Trophoblast cell (in vitro differentiated cells and primary cell): ENCODE data around the gene MAP3K20.

Source experiments
- DNase-seq, 2 donors: peaks; one replicate each; pipeline ENCODE4 v3.0.0-alpha.2; 2016
- H2AFZ ChIP-seq: 2 replicates; pipeline ENCODE4 v1.6.1; 2013; ENCODE audit warnings: low read length, moderate library complexity, mild to moderate bottlenecking; ENCODE audit not compliant: insufficient read depth, poor library complexity
- H2AK5ac ChIP-seq: 2 replicates; pipeline ENCODE4 v1.6.1; 2013; ENCODE audit warnings: mild to moderate bottlenecking, low read length
- H2BK120ac ChIP-seq: 2 replicates; pipeline ENCODE4 v1.6.1; 2013; ENCODE audit warnings: low read length, mild to moderate bottlenecking, moderate library complexity; ENCODE audit not compliant: insufficient read depth, poor library complexity
- H2BK12ac ChIP-seq: 2 replicates; pipeline ENCODE4 v1.6.1; 2013; ENCODE audit warnings: mild to moderate bottlenecking, low read length, moderate library complexity
- H2BK5ac ChIP-seq: 2 replicates; pipeline ENCODE4 v1.6.1; 2013; ENCODE audit warnings: low read length, low read depth, moderate library complexity, mild to moderate bottlenecking; ENCODE audit not compliant: poor library complexity
- H3K14ac ChIP-seq: 2 replicates; pipeline ENCODE4 v1.6.1; 2013; ENCODE audit warnings: mild to moderate bottlenecking, low read length
- H3K18ac ChIP-seq: 2 replicates; pipeline ENCODE4 v1.6.1; 2013; ENCODE audit warnings: mild to moderate bottlenecking, low read length
- H3K23ac ChIP-seq: 2 replicates; pipeline ENCODE4 v1.6.1; 2013; ENCODE audit warnings: low read length
- H3K27ac ChIP-seq: 2 replicates; pipeline ENCODE4 v1.5.1; 2013; ENCODE audit warnings: low read depth, mild to moderate bottlenecking, inconsistent platforms, low read length, moderate library complexity
- H3K27me3 ChIP-seq: 2 replicates; pipeline ENCODE4 v1.6.1; 2013; ENCODE audit warnings: inconsistent platforms, mild to moderate bottlenecking, low read length, moderate library complexity; ENCODE audit not compliant: insufficient read depth
- H3K36me3 ChIP-seq, 2 experiments: 1 replicate in 1 of 2; 2 replicates in 1 of 2; pipeline ENCODE4 v1.6.1; 2013; ENCODE audit warnings: low read length in 2 of 2, mild to moderate bottlenecking in 2 of 2, moderate library complexity in 1 of 2; ENCODE audit not compliant: insufficient read depth in 2 of 2, control insufficient read depth in 1 of 2
- H3K4ac ChIP-seq: 2 replicates; pipeline ENCODE4 v1.6.1; 2013; ENCODE audit warnings: low read depth, mild to moderate bottlenecking, low read length, moderate library complexity
- H3K4me1 ChIP-seq, 2 experiments: 1 replicate in 1 of 2; 2 replicates in 1 of 2; pipeline ENCODE4 v1.6.1; 2013; ENCODE audit warnings: low read length in 2 of 2, mild to moderate bottlenecking in 2 of 2, moderate library complexity in 1 of 2; ENCODE audit not compliant: insufficient read depth in 2 of 2, control insufficient read depth in 1 of 2
- H3K4me2 ChIP-seq: 2 replicates; pipeline ENCODE4 v1.6.1; 2013; ENCODE audit warnings: inconsistent platforms, mild to moderate bottlenecking, low read length, moderate library complexity
- H3K4me3 ChIP-seq: 2 replicates; pipeline ENCODE4 v1.5.1; 2013; ENCODE audit warnings: mild to moderate bottlenecking, low read depth, low read length, inconsistent platforms
- H3K79me1 ChIP-seq: one replicate; pipeline ENCODE4 v1.6.1; 2013; ENCODE audit warnings: low read length
- H3K79me2 ChIP-seq: 2 replicates; pipeline ENCODE4 v1.6.1; 2013; ENCODE audit warnings: low read length, mild to moderate bottlenecking; ENCODE audit not compliant: control insufficient read depth, insufficient read depth, poor library complexity
- H3K9ac ChIP-seq: 2 replicates; pipeline ENCODE4 v1.6.1; 2013; ENCODE audit warnings: mild to moderate bottlenecking, low read length
- H3K9me3 ChIP-seq: 2 replicates; pipeline ENCODE4 v1.6.1; 2013; ENCODE audit warnings: low read depth, mild to moderate bottlenecking, control low read depth, inconsistent platforms, low read length; ENCODE audit not compliant: insufficient read depth
- H4K12ac ChIP-seq: 2 replicates; pipeline ENCODE4 v1.6.1; 2013; ENCODE audit warnings: low read depth, mild to moderate bottlenecking, low read length, moderate library complexity
- H4K8ac ChIP-seq: 2 replicates; pipeline ENCODE4 v1.6.1; 2013; ENCODE audit warnings: low read depth, mild to moderate bottlenecking, low read length, moderate library complexity
- H4K91ac ChIP-seq: one replicate; pipeline ENCODE4 v1.6.1; 2013; ENCODE audit warnings: low read depth, mild to moderate bottlenecking, low read length, moderate library complexity
- WGBS: extraction: QIAGEN DNeasy Blood & Tissue Kit; methylation state at CpG from one replicate; pipeline ENCODE4 v1.1.7; 2013; ENCODE audit warnings: missing lambda C conversion rate; ENCODE audit not compliant: insufficient read length, insufficient coverage; ENCODE audit errors: extremely low coverage; 5-methylcytosine and 5-hydroxymethylcytosine counted together

MAP3K20 gene

DNA sequence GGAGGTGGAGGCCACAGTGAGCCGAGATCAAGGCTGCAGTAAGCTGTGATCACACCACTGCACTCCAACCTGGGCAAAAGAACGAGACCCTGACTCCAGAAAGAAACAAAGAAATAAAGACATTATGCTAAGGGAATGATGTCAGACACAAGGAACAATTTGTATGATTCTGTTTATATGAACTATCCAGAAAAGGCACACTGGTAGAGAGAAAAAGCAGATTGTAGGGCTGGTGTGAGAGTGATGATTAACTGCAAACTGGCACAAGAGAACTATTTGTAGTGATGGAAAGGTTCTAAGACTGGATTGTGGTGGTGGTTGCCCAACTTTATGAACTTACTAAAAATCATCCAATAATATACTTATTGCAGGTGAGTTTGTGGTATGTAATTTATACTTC is 106.3 kb downstream of the MAP3K20 start:
- no peak overlapping the region for H3K9ac ChIP-seq
- no peaks in the 10 kb centered on the region for H3K79me1 ChIP-seq
- no peak overlapping the region for H2BK5ac ChIP-seq
- no peak overlapping the region for H3K14ac ChIP-seq
- H3K18ac ChIP-seq: no peak overlapping the region
- H3K79me2 ChIP-seq: no peaks in the 10 kb centered on the region
- no peaks in the 10 kb centered on the region for H3K9me3 ChIP-seq
- no peaks in the 10 kb centered on the region for H3K4me1 ChIP-seq
- no peak overlapping the region for H2BK12ac ChIP-seq
- H3K4ac ChIP-seq: no peak overlapping the region
- no peaks in the 10 kb centered on the region for H3K27me3 ChIP-seq
- H4K91ac ChIP-seq: no peak overlapping the region
- no peak overlapping the region for H2BK120ac ChIP-seq
- no peaks in the 10 kb centered on the region for H3K36me3 ChIP-seq
- H2AFZ ChIP-seq: no peak overlapping the region
- no peak overlapping the region for H3K23ac ChIP-seq
- no peak overlapping the region for H3K27ac ChIP-seq
- no CpG with 5 or more reads among the region's 2 CpGs for WGBS
- DNase-seq: no peak
- no peak overlapping the region for H2AK5ac ChIP-seq
- H4K8ac ChIP-seq: no peak overlapping the region
- H3K4me3 ChIP-seq: no peak overlapping the region
- H4K12ac ChIP-seq: no peak overlapping the region
- no peak overlapping the region for H3K4me2 ChIP-seq

DNA sequence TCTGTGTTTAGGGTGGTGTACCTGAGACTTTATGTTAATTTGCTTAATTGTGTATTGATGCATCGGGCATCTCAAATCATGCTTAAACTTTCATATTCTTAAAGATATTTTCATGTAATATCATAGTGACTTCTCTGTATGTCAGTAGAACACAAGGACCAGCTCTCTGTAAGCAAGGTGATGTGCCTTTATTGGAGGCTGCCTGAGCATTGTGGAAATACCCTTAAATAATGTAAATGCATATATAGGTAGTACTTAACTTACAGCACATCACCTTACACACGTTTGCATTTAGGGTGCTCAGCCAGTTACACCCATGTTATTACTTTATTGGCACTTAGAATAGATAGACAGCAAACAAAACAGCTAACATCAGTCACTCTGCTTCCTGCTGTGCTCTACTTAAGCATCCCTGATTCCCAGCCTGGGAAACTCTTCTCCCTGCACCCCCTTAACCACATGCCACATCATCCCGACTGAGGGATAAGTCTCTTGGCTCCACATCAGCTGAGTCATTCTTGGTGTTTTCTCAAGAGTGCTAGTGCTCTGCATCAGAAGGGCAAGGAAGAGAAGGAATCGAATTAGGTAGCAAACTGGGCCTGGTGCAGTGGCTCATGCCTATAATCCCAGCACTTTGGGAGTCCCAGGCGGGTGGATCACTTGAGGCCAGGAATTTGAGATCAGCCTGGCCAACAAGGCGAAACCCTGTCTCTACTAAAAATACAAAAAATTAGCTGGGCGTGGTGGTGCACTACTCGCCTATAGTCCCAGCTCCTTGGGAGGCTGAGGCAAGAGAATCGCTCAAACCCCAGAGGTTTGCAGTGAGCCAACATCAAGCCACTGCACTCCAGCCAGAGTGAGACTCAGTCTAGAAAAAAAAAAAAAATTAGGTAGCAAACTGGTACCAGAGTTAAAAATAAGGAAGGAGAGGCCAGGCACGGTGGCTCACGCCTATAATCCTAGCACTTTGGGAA is 108.7 kb downstream of the MAP3K20 start:
- no peak overlapping the region for H3K4ac ChIP-seq
- H4K8ac ChIP-seq: no peak overlapping the region
- H4K12ac ChIP-seq: no peak overlapping the region
- H3K79me1 ChIP-seq: no peaks in the 10 kb centered on the region
- no peaks in the 10 kb centered on the region for H3K36me3 ChIP-seq
- no peak overlapping the region for H2AFZ ChIP-seq
- H3K4me3 ChIP-seq: no peak overlapping the region
- no peaks in the 10 kb centered on the region for H3K79me2 ChIP-seq
- H2BK12ac ChIP-seq: no peak overlapping the region
- no peak overlapping the region for H2BK120ac ChIP-seq
- no peak overlapping the region for H4K91ac ChIP-seq
- no peak overlapping the region for H3K27ac ChIP-seq
- H3K18ac ChIP-seq: no peak overlapping the region
- no CpG with 5 or more reads among the region's 11 CpGs for WGBS
- no peak overlapping the region for H3K23ac ChIP-seq
- DNase-seq: no peak
- no peak overlapping the region for H3K14ac ChIP-seq
- H3K27me3 ChIP-seq: no peaks in the 10 kb centered on the region
- no peak overlapping the region for H2AK5ac ChIP-seq
- H3K4me2 ChIP-seq: no peak overlapping the region
- no peak overlapping the region for H2BK5ac ChIP-seq
- H3K9me3 ChIP-seq: no peaks in the 10 kb centered on the region
- no peaks in the 10 kb centered on the region for H3K4me1 ChIP-seq
- no peak overlapping the region for H3K9ac ChIP-seq

DNA sequence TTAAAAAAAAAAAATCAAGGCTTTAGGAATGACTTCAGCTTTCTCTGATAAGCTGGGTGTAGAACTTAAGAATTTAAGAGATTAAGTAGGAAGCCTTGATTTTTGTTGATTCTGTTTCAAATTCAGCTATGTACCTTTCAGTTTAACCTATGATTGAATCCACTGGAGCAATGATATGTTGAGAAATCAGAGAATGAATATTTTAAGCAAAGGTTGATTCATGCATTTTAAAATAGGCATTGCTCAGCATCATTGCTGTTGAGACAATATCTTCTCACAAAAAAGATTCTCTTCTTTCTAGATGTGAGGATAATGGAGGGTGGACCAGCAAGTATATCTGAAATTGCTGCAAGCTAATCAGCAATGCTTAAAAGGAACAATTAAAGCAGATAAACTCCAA is 109.8 kb downstream of the MAP3K20 start:
- Histone ChIP-seq H4K12ac (no peak overlapping the region), H3K4ac (no peak overlapping the region), H3K23ac (no peak overlapping the region), H3K27me3 (no peaks in the 10 kb centered on the region), H3K9ac (no peak overlapping the region), H3K9me3 (no peaks in the 10 kb centered on the region), H2BK120ac (no peak overlapping the region), H3K4me1 (no peaks in the 10 kb centered on the region), H4K91ac (no peak overlapping the region), H4K8ac (no peak overlapping the region), H3K18ac (no peak overlapping the region), H2AK5ac (no peak overlapping the region), H3K4me3 (no peak overlapping the region), H3K14ac (no peak overlapping the region), H2AFZ (no peak overlapping the region), H2BK5ac (no peak overlapping the region), H3K79me2 (no peaks in the 10 kb centered on the region), H2BK12ac (no peak overlapping the region), H3K79me1 (no peaks in the 10 kb centered on the region), H3K4me2 (no peak overlapping the region), H3K27ac (no peak overlapping the region), H3K36me3 (no peaks in the 10 kb centered on the region)
- no peak for DNase-seq

DNA sequence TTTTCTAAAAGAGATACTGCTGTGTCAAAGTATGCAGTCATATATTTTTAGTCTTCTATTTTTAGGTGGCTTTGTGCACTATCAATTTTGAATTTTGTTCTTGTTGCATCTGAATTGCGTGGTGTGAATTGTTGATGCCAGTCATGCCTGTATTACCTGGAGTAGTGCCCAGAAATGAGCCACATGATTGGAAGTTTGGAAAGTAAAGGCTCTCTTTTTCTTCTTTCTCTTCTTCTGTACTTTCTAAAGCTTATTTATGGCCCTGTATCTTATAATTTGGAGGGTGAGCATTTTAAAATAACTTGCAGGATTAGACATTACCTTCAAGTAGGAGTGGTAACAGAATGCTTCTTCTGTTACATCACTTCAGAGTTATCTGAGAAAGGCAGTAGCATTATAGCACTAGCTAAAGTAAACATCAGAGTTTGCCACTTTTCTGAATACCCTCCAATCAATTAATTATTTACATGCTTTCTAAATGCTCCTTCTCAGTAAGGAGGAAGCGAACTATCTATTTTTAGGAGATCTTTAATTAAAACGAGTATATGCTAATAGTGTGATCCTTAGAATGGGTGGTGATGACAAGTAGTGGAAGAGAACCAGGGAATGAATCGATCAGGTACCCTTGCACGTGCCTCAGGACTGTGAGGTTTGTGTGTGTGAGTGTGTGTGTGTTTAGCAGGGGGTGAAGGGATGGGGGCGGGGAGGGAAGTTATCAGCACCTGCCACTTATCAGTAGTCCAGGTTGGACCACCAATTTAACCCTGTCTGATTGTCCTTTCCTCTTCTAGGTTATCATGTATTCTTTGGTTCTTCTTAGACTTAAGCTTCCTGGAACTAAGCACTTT is 112.5 kb downstream of the MAP3K20 start:
- H2BK5ac ChIP-seq: no peak overlapping the region
- DNase-seq: no peak
- H3K36me3 ChIP-seq: no peaks in the 10 kb centered on the region
- no peak overlapping the region for H3K4me3 ChIP-seq
- H3K4me1 ChIP-seq: no peaks in the 10 kb centered on the region
- no peaks in the 10 kb centered on the region for H3K79me2 ChIP-seq
- H3K18ac ChIP-seq: no peak overlapping the region
- H4K91ac ChIP-seq: no peak overlapping the region
- no peak overlapping the region for H3K23ac ChIP-seq
- H2AK5ac ChIP-seq: no peak overlapping the region
- no peak overlapping the region for H3K4ac ChIP-seq
- H3K14ac ChIP-seq: no peak overlapping the region
- no peak overlapping the region for H3K9ac ChIP-seq
- H3K9me3 ChIP-seq: no peaks in the 10 kb centered on the region
- no peak overlapping the region for H2BK12ac ChIP-seq
- H3K27ac ChIP-seq: no peak overlapping the region
- no peaks in the 10 kb centered on the region for H3K79me1 ChIP-seq
- no peak overlapping the region for H3K4me2 ChIP-seq
- H3K27me3 ChIP-seq: no peaks in the 10 kb centered on the region
- H4K8ac ChIP-seq: no peak overlapping the region
- H4K12ac ChIP-seq: no peak overlapping the region
- no peak overlapping the region for H2AFZ ChIP-seq
- H2BK120ac ChIP-seq: no peak overlapping the region
- WGBS: no CpG with 5 or more reads among the region's 6 CpGs
